ENCODE data around the gene GNAO1. TPM values are rescaled to one million over a fixed set of nuclear protein-coding genes. Genes with fewer than 3 reads are reported as not detected.

The GNAO1 gene
- polyA plus RNA-seq, 1 of the 3 experiments (the other 2 are of a cell fraction): 0.30 TPM

GRCh38 chr16:56257239-56257638 is 66.0 kb downstream of the GNAO1 start:
- ChIA-PET CTCF (interaction anchor here (1.3 kb wide), 1 partner anchor 20 kb away, joined by 3 read pairs; no protein-coding TSS in a partner anchor), POLR2A (interaction anchor here (1.1 to 1.4 kb wide), 2 partner anchors 8 to 39 kb away, joined by 3 to 6 read pairs; no protein-coding TSS in a partner anchor)
- Histone ChIP-seq H3K4me3 (ENCODE audit: low read depth in 2 of 2, low read length in 1 of 2) (no peak overlapping the region), H3K27ac (ENCODE audit: low read depth in 2 of 2, low read length in 1 of 2) (peak overlapping the region in 1 of 2 experiments; percentile 99; a peak in 2 of 4 replicates), H2AFZ (ENCODE audit: low read depth) (no peak overlapping the region), H4K20me1 (ENCODE audit: insufficient read depth) (no peaks in the 10 kb centered on the region), H3K9ac (no peak overlapping the region), H3K36me3 (replicated peaks in 1 of 2; ENCODE audit: control insufficient read depth in 1 of 2, insufficient read depth in 2 of 2, low read length in 1 of 2) (no peaks in the 10 kb centered on the region), H3K9me3 (no peaks in the 10 kb centered on the region), H3K79me2 (ENCODE audit: insufficient read depth) (no peaks in the 10 kb centered on the region), H3K27me3 (ENCODE audit: insufficient read depth) (0 out of 2 replicates have a peak, but pooled peaks cover 11% of the 10 kb centered on the region), H3F3A (replicated peaks; ENCODE audit: insufficient read depth) (no peaks in the 10 kb centered on the region), H3K4me2 (no peak overlapping the region), H3K4me1 (ENCODE audit: control insufficient read depth in 1 of 2, insufficient read depth in 2 of 2, low read depth in 1 of 2, low read length in 1 of 2) (peaks cover 0 to 79% of the 10 kb centered on the region in 2 experiments; a peak in 2 of 4 replicates), H3K9me2 (no peaks in the 10 kb centered on the region)
- DNase-seq: peak; percentile 63
- TF ChIP-seq USF1 (IDR thresholded peaks at IDR 0.05; ENCODE audit: borderline replicate concordance, low read depth) (peak; percentile 62; the same call in 1 of the 2 replicates), GATA2 (CRISPR knock-in tag; IDR thresholded peaks at IDR 0.05) (peak; percentile 36), FOXJ3 (CRISPR knock-in tag; IDR thresholded peaks at IDR 0.05) (peak; percentile 77), NFIC (IDR thresholded peaks at IDR 0.05; ENCODE audit: borderline replicate concordance) (no peak), MXI1 (IDR thresholded peaks at IDR 0.05; ENCODE audit: low read depth, low read length) (peak; percentile 85), RAD21 (IDR thresholded peaks at IDR 0.05; ENCODE audit: low read length) (peak; percentile 23; the same call in 1 of the 2 replicates), RCOR1 (IDR thresholded peaks at IDR 0.05; ENCODE audit: low read length) (peak; percentile 69), EP300 (IDR thresholded peaks at IDR 0.05; ENCODE audit: borderline replicate concordance in 1 of 2, low read depth in 1 of 2, low read length in 1 of 2) (peak in 1 of 2 experiments; percentile 71; a peak in 2 of 4 replicates), EZH2phosphoT487 (IDR thresholded peaks at IDR 0.05; ENCODE audit: borderline replicate concordance, low read depth) (no peak), CHD2 (IDR thresholded peaks at IDR 0.05; ENCODE audit: low read length, partially characterized antibody) (peak; percentile 67)
- WGBS (ENCODE audit: low lambda C conversion rate): 5% methylated on average over 6 of the region's 6 CpGs

GRCh38 chr16:56257666-56258342 is 66.5 kb downstream of the GNAO1 start:
- H3K79me2 ChIP-seq (ENCODE audit: insufficient read depth): no peaks in the 10 kb centered on the region
- peak; percentile 67 for DNase-seq
- TF ChIP-seq RAD21 (IDR thresholded peaks at IDR 0.05; ENCODE audit: low read length) (0 out of 2 replicates have a peak, but pooled peaks have one; percentile 22), TEAD4 (IDR thresholded peaks at IDR 0.05; ENCODE audit: borderline replicate concordance, insufficient read depth) (no peak), USF1 (IDR thresholded peaks at IDR 0.05; ENCODE audit: borderline replicate concordance, low read depth) (no peak), MXI1 (IDR thresholded peaks at IDR 0.05; ENCODE audit: low read depth, low read length) (0 out of 2 replicates have a peak, but pooled peaks have one; percentile 21), MAX (IDR thresholded peaks at IDR 0.05; ENCODE audit: low read depth) (no peak), FOXJ3 (CRISPR knock-in tag; IDR thresholded peaks at IDR 0.05) (no peak), EP300 (IDR thresholded peaks at IDR 0.05; ENCODE audit: borderline replicate concordance in 1 of 2, low read depth in 1 of 2, low read length in 1 of 2) (peak in 1 of 2 experiments; percentile 65; a peak in 2 of 4 replicates), YY1 (IDR thresholded peaks at IDR 0.05; ENCODE audit: low read depth) (no peak), CHD2 (IDR thresholded peaks at IDR 0.05; ENCODE audit: low read length, partially characterized antibody) (no peak), GATA2 (CRISPR knock-in tag; IDR thresholded peaks at IDR 0.05) (no peak), RCOR1 (IDR thresholded peaks at IDR 0.05; ENCODE audit: low read length) (peak; percentile 30; the same call in 1 of the 2 replicates)
- no peaks in the 10 kb centered on the region for H3F3A ChIP-seq (replicated peaks; ENCODE audit: insufficient read depth)
- WGBS (ENCODE audit: low lambda C conversion rate): 24% methylated on average over 8 of the region's 8 CpGs
- no peaks in the 10 kb centered on the region for H3K36me3 ChIP-seq (replicated peaks in 1 of 2; ENCODE audit: control insufficient read depth in 1 of 2, insufficient read depth in 2 of 2, low read length in 1 of 2)
- ChIA-PET POLR2A (interaction anchor here (1.1 to 1.4 kb wide), 2 partner anchors 8 to 38 kb away, joined by 3 to 6 read pairs; no protein-coding TSS in a partner anchor), CTCF (interaction anchor here (1.0 to 2.4 kb wide), 3 partner anchors 10 to 19 kb away, joined by 3 to 7 read pairs (median 3); no protein-coding TSS in a partner anchor)
- H3K27ac ChIP-seq (ENCODE audit: low read depth in 2 of 2, low read length in 1 of 2): peak overlapping the region in 1 of 2 experiments; percentile 99; a peak in 2 of 4 replicates
- H3K9me3 ChIP-seq: no peaks in the 10 kb centered on the region
- H4K20me1 ChIP-seq (ENCODE audit: insufficient read depth): no peaks in the 10 kb centered on the region
- H3K4me1 ChIP-seq (ENCODE audit: control insufficient read depth in 1 of 2, insufficient read depth in 2 of 2, low read depth in 1 of 2, low read length in 1 of 2): peaks cover 0 to 78% of the 10 kb centered on the region in 2 experiments; a peak in 2 of 4 replicates
- no peak overlapping the region for H3K9ac ChIP-seq
- H3K27me3 ChIP-seq (ENCODE audit: insufficient read depth): 0 out of 2 replicates have a peak, but pooled peaks cover 11% of the 10 kb centered on the region
- no peaks in the 10 kb centered on the region for H3K9me2 ChIP-seq
- no peak overlapping the region for H3K4me3 ChIP-seq (ENCODE audit: low read depth in 2 of 2, low read length in 1 of 2)
- H2AFZ ChIP-seq (ENCODE audit: low read depth): no peak overlapping the region
- no peak overlapping the region for H3K4me2 ChIP-seq
